GM19463 (cell line): ENCODE measurements around the gene SORCS1.

Experiments used
- ATAC-seq: cut with Tn5 transposase; IDR thresholded peaks from one replicate; pipeline ENCODE4 v1.9.1; 2021; ENCODE audit warnings: mild to moderate bottlenecking, moderate library complexity; ENCODE audit not compliant: unreplicated experiment

Gene SORCS1

GRCh38 chr10:106765241-106765754 lies 399.2 kb downstream of the SORCS1 start:
- ATAC-seq, result no peak

- ATAC-seq, result no peak
Observed at GRCh38 chr10:106764360-106764759, 400.1 kb downstream of the SORCS1 start.

GRCh38 chr10:106761906-106762305 lies 402.6 kb downstream of the SORCS1 start:
- ATAC-seq, result no peak

- no peak for ATAC-seq
Observed at GRCh38 chr10:106757521-106757920, 407.0 kb downstream of the SORCS1 start.

- no peak for ATAC-seq
Observed at GRCh38 chr10:106751091-106751490, 413.4 kb downstream of the SORCS1 start.

- ATAC-seq, result no peak
Observed at GRCh38 chr10:106746868-106747267, 417.6 kb downstream of the SORCS1 start.

- ATAC-seq, result no peak
Observed at GRCh38 chr10:106741006-106741530, 423.4 kb downstream of the SORCS1 start.

GRCh38 chr10:106740071-106740470 lies 424.4 kb downstream of the SORCS1 start:
- no peak for ATAC-seq

- ATAC-seq, result peak; percentile 58
Observed at GRCh38 chr10:106734220-106734619, 430.3 kb downstream of the SORCS1 start.

GRCh38 chr10:106728232-106728631 lies 436.3 kb downstream of the SORCS1 start:
- no peak for ATAC-seq

GRCh38 chr10:106727170-106727569 lies 437.3 kb downstream of the SORCS1 start:
- no peak for ATAC-seq

- no peak for ATAC-seq
Observed at GRCh38 chr10:106722524-106722923, 442.0 kb downstream of the SORCS1 start.

- ATAC-seq, result no peak
Observed at GRCh38 chr10:106720683-106721082, 443.8 kb downstream of the SORCS1 start.

GRCh38 chr10:106716381-106716780 lies 448.1 kb downstream of the SORCS1 start:
- no peak for ATAC-seq

- no peak for ATAC-seq
Observed at GRCh38 chr10:106714734-106715555, 449.6 kb downstream of the SORCS1 start.

GRCh38 chr10:106713846-106714245 lies 450.7 kb downstream of the SORCS1 start:
- ATAC-seq, result no peak

- ATAC-seq, result peak; percentile 70
Observed at GRCh38 chr10:106712988-106713387, 451.5 kb downstream of the SORCS1 start.

GRCh38 chr10:106711313-106711906 lies 453.1 kb downstream of the SORCS1 start:
- ATAC-seq, result peak; percentile 84

GRCh38 chr10:106708506-106708905 lies 456.0 kb downstream of the SORCS1 start:
- no peak for ATAC-seq

GRCh38 chr10:106707657-106708056 lies 456.8 kb downstream of the SORCS1 start:
- no peak for ATAC-seq

- ATAC-seq, result no peak
Observed at GRCh38 chr10:106706127-106706526, 458.4 kb downstream of the SORCS1 start.

- peak; percentile 84 for ATAC-seq
Observed at GRCh38 chr10:106705681-106706100, 458.8 kb downstream of the SORCS1 start.
